ENCODE results near the gene CHRDL2. TPM values are rescaled to one million over a fixed set of nuclear protein-coding genes. Genes with fewer than 3 reads are reported as not detected.

CHRDL2 gene
- total RNA-seq, 1 donor from 2014 or later, result not detected

DNA sequence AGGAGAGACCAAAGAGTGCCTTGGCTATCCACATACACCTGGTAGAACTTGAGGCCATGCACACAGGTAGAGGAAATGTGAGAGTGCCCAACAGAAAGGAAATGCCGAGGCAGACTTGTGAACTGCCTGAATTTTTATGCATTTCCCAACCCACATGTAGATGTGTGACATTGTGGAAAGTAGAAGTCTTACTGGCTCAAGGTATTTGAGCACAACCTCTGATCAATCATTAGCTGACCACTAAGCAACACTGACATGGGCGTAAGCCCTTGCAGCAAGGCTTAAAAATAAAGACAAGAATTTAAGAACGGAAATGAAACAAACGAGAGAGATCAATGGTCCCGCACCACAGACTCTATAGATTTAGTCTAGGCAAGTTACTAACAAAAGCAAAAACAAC is 76.2 kb downstream of the CHRDL2 start:
- TF ChIP-seq, protein P1, sequence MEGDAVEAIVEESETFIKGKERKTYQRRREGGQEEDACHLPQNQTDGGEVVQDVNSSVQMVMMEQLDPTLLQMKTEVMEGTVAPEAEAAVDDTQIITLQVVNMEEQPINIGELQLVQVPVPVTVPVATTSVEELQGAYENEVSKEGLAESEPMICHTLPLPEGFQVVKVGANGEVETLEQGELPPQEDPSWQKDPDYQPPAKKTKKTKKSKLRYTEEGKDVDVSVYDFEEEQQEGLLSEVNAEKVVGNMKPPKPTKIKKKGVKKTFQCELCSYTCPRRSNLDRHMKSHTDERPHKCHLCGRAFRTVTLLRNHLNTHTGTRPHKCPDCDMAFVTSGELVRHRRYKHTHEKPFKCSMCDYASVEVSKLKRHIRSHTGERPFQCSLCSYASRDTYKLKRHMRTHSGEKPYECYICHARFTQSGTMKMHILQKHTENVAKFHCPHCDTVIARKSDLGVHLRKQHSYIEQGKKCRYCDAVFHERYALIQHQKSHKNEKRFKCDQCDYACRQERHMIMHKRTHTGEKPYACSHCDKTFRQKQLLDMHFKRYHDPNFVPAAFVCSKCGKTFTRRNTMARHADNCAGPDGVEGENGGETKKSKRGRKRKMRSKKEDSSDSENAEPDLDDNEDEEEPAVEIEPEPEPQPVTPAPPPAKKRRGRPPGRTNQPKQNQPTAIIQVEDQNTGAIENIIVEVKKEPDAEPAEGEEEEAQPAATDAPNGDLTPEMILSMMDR (IDR thresholded peaks at IDR 0.05; ENCODE audit: insufficient read depth, low read length, poor library complexity, severe bottlenecking), result no peak
- no peak for DNase-seq (ENCODE audit: low read depth)
- H3K27me3 ChIP-seq (ENCODE audit: control insufficient read depth, insufficient read depth, low read length), result no peaks in the 10 kb centered on the region

GRCh38 chr11:74650498-74650897 is 80.7 kb downstream of the CHRDL2 start:
- H3K4me3 ChIP-seq (ENCODE audit: low read depth, low read length), result no peak overlapping the region
- no peak for DNase-seq (ENCODE audit: low read depth)
- H3K36me3 ChIP-seq (ENCODE audit: control insufficient read depth, insufficient read depth, low read length), result no peaks in the 10 kb centered on the region
- TF ChIP-seq, protein P1 (IDR thresholded peaks at IDR 0.05; ENCODE audit: insufficient read depth, low read length, poor library complexity, severe bottlenecking), result no peak
- H3K27me3 ChIP-seq (ENCODE audit: control insufficient read depth, insufficient read depth, low read length), result no peaks in the 10 kb centered on the region

More for the DNA sequence above, 76.2 kb downstream of the CHRDL2 start:
- no peak overlapping the region for H3K4me3 ChIP-seq (ENCODE audit: low read depth, low read length)
- no peaks in the 10 kb centered on the region for H3K36me3 ChIP-seq (ENCODE audit: control insufficient read depth, insufficient read depth, low read length)

DNA sequence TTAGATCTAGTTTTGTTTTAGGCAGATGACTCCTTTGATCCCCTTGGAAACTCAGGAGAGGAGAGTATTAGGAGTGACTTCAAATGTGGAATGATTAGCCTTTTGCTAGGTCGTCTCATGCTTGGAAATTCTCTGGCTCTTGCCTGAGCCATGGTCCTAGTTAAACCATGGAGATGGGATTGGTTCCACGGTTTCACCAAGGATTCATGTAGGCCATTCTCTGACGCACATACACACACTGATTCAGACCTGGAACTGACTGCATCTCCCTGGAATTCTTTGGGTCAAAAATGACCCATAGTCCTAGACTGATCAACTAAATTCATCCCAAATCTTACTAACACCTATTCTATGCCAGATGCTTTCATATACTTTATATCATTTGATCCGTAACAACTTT is 82.3 kb downstream of the CHRDL2 start:
- H3K36me3 ChIP-seq (ENCODE audit: control insufficient read depth, insufficient read depth, low read length), result no peaks in the 10 kb centered on the region
- DNase-seq (ENCODE audit: low read depth), result no peak
- H3K4me3 ChIP-seq (ENCODE audit: low read depth, low read length), result no peak overlapping the region

DNA sequence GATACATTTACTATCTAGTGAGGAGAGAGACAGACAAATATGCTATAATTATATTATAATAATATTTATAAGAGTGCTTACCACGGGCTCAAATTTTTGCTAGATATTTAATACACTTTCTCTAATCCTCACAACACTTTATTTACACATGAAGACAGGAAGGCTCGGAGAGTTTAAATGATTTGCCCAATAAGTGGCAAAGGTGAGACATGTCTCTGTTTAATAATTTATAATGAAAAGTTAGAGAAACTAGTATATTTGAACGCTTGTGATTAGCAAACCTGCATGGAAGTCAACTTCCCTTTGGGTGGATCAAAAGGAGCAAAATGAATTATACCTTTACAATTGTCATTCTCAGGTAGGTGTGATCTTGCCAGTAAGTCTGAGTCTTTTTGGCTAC is 83.4 kb downstream of the CHRDL2 start:
- no peak for DNase-seq (ENCODE audit: low read depth)
- Histone ChIP-seq H3K36me3 (ENCODE audit: control insufficient read depth, insufficient read depth, low read length) (no peaks in the 10 kb centered on the region), H3K27me3 (ENCODE audit: control insufficient read depth, insufficient read depth, low read length) (no peaks in the 10 kb centered on the region), H3K4me3 (ENCODE audit: low read depth, low read length) (no peak overlapping the region)
- TF ChIP-seq, protein P1 (IDR thresholded peaks at IDR 0.05; ENCODE audit: insufficient read depth, low read length, poor library complexity, severe bottlenecking), result no peak

More for the DNA sequence above, 82.3 kb downstream of the CHRDL2 start:
- TF ChIP-seq, protein P1 (IDR thresholded peaks at IDR 0.05; ENCODE audit: insufficient read depth, low read length, poor library complexity, severe bottlenecking), result no peak
- no peaks in the 10 kb centered on the region for H3K27me3 ChIP-seq (ENCODE audit: control insufficient read depth, insufficient read depth, low read length)

DNA sequence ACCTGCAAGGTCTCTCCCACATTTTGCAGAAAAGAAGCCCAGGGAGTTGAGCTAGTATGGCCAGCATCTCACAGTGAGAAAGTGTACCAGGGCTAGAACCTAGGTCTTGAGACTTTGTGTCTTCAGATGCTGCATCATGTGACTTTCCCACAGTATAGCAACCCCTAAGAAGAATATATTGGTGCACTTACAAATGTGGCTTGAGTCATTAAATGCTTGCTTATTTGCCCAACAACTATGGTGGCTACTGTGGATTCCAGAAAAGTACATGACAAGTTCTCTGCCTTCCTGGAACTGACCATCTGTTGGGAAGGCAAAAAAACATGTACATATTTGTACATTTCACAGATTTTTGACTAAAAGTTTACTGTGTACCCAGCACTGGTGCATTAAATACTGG is 83.8 kb downstream of the CHRDL2 start:
- no peak for DNase-seq (ENCODE audit: low read depth)
- no peak overlapping the region for H3K4me3 ChIP-seq (ENCODE audit: low read depth, low read length)
- H3K36me3 ChIP-seq (ENCODE audit: control insufficient read depth, insufficient read depth, low read length), result no peaks in the 10 kb centered on the region
- no peaks in the 10 kb centered on the region for H3K27me3 ChIP-seq (ENCODE audit: control insufficient read depth, insufficient read depth, low read length)
- TF ChIP-seq, protein P1 (IDR thresholded peaks at IDR 0.05; ENCODE audit: insufficient read depth, low read length, poor library complexity, severe bottlenecking), result no peak

DNA sequence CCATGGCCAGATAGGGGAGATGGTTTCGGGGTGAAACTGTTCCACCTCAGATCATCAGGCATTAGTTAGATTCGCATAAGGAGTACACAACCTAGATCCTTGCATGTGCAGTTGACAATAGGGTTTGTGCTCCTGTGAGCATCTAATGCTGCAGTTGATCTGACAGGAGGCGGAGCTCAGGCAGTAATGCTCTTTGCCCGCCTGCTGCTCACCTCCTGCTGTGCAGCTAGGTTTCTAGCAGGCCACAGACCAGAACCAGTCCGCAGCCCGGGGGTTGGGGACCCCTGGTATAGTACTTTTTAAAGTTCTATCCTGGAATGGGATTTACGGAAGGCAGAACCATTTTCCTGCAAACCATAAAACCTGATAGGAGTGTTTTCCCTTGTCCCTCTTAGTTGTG is 84.3 kb downstream of the CHRDL2 start:
- Histone ChIP-seq H3K36me3 (ENCODE audit: control insufficient read depth, insufficient read depth, low read length) (no peaks in the 10 kb centered on the region), H3K4me3 (ENCODE audit: low read depth, low read length) (no peak overlapping the region), H3K27me3 (ENCODE audit: control insufficient read depth, insufficient read depth, low read length) (no peaks in the 10 kb centered on the region)
- TF ChIP-seq, protein P1 (IDR thresholded peaks at IDR 0.05; ENCODE audit: insufficient read depth, low read length, poor library complexity, severe bottlenecking), result no peak
- DNase-seq (ENCODE audit: low read depth), result no peak

Data from kidney epithelial cell (primary cell).